ENCODE measurements around the gene RYR2.

RYR2 gene

GRCh38 chr1:237431448-237431847 is 389.5 kb downstream of the RYR2 start:
- DNase-seq (ENCODE audit: low spot score): no peak
- Histone ChIP-seq H3K4me3 (no peak overlapping the region), H3K27ac (no peak overlapping the region)
- no peak for TF ChIP-seq CTCF (IDR thresholded peaks at IDR 0.05)

- Histone ChIP-seq H3K4me3 (no peak overlapping the region), H3K27ac (no peak overlapping the region)
- no peak for TF ChIP-seq CTCF (IDR thresholded peaks at IDR 0.05)
- DNase-seq (ENCODE audit: low spot score): no peak
These were observed 398.4 kb downstream of the RYR2 start for GRCh38 chr1:237440346-237440745.

DNA sequence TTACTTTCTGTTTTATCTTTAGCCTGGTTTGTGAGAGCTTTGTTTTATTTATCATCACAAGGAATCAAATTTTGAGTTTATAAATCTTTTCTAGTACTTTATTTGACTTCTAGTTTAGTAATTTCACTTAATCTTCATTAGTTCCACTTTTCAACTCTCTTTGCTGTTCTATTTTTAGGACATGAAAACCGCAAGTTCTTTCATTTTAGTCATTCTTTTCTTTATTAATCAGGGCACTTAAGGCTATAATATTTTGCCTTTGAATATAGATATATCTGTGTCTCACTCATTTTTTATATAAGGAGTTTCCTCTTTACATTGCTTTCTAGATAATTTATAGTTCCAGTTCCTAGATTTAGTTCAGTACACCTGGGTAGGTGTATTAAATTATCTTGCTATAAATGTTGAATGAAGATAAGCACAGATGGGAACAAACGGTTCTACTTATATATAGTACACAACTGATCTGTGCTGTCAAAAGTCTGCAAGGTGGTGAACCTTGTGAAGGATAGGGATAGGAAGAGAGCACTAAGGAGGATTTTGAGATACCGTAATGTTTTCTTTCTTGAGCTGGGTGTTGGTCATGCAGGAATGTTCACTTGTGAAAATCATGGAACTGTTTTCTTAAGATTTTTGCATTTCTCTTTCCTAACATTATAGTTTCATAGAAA is 402.3 kb downstream of the RYR2 start:
- DNase-seq (ENCODE audit: low spot score): no peak
- no peak for TF ChIP-seq CTCF (IDR thresholded peaks at IDR 0.05)
- no peak overlapping the region for H3K27ac ChIP-seq
- no peak overlapping the region for H3K4me3 ChIP-seq

DNA sequence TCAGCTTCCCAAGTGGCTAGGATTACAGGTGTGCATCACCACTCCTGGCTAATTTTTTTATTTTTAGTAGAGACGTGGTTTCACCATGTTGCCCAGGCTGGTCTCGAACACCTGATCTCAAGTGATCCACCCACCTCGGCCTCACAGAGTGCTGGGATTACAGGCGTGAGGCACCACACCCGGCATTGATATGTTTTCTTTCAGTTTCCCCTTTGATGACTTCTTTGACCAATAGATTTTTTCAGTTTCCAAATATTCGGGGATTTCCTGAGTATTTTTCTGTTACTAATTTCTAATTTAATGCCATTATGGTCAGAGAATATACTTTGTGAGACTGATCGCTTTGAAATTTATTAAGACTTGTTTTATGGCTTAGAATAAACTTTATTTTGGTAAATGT is 406.1 kb downstream of the RYR2 start:
- no peak for TF ChIP-seq CTCF (IDR thresholded peaks at IDR 0.05)
- Histone ChIP-seq H3K4me3 (no peak overlapping the region), H3K27ac (no peak overlapping the region)
- DNase-seq (ENCODE audit: low spot score): no peak

- DNase-seq (ENCODE audit: low spot score): no peak
- no peak overlapping the region for H3K27ac ChIP-seq
- TF ChIP-seq CTCF (IDR thresholded peaks at IDR 0.05): no peak
- H3K4me3 ChIP-seq: no peak overlapping the region
These were observed 415.6 kb downstream of the RYR2 start for GRCh38 chr1:237457573-237457972.

GRCh38 chr1:237467320-237467719 is 425.3 kb downstream of the RYR2 start:
- TF ChIP-seq CTCF (IDR thresholded peaks at IDR 0.05): no peak
- Histone ChIP-seq H3K27ac (no peak overlapping the region), H3K4me3 (no peak overlapping the region)
- no peak for DNase-seq (ENCODE audit: low spot score)

DNA sequence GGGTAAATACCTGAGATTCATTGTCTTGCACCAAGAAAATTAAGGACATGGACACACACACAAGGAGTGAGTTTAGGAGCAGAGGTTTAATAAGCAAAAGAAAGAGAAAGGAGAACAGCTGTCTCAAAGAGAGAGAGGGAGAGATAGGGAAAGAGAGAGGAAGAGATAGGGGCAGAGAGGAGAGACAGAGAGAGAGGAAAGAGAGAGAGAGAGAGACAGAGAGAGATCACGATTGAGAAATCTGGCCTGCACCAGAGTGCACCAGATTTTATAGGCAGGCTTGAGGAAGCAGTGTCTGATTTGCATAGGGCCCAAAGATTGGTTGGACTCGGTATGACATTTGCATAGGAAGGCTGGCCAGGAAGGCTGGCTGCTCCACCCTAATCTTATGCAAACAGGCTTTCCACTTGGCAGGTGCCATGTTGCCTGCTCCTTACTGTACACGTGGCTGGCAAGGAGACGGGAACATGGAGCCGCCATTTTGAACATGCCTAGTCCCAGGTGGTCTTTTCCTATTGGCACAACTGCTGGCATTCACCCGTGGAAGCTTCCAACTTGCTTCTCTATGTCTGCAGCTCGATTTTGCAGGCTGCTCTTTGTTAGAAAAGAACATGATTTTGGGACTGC is 428.8 kb downstream of the RYR2 start:
- no peak for DNase-seq (ENCODE audit: low spot score)
- no peak overlapping the region for H3K4me3 ChIP-seq
- no peak for TF ChIP-seq CTCF (IDR thresholded peaks at IDR 0.05)
- no peak overlapping the region for H3K27ac ChIP-seq
